K562 (cell line): ENCODE data around the gene PMEPA1. TPM values are rescaled to one million over a fixed set of nuclear protein-coding genes. Genes with fewer than 3 reads are reported as not detected.

ENCODE experiments used
- ATF1 ChIP-seq, 2 experiments: fragments of 450-650 bp in 1 of 2; IDR thresholded peaks; 2 replicates each; pipeline ENCODE4 v1.6.1; 2016; ENCODE audit warnings: missing compliant biosample characterization in 1 of 2, missing genetic modification characterization in 1 of 2
- ATF2 ChIP-seq: sonication (generic); formaldehyde crosslinking; IDR thresholded peaks from 2 replicates; pipeline ENCODE4 v1.8.1; 2022; ENCODE audit warnings: missing genetic modification reagents
- CEBPG ChIP-seq, 3 experiments: fragments of 200-800 bp in 1 of 3; sonication (Bioruptor generic) in 1 of 3; sonication (generic) in 1 of 3; formaldehyde crosslinking in 1 of 3; IDR thresholded peaks in 2 of 3; conservative IDR thresholded peaks in 1 of 3; 2 replicates each; pipeline versions ENCODE4 v1.6.1 to v1.8.0; 2016 to 2022; ENCODE audit warnings: missing compliant biosample characterization in 2 of 3, missing genetic modification characterization in 2 of 3, mild to moderate bottlenecking in 1 of 3, missing genetic modification reagents in 1 of 3
- CREB1 ChIP-seq, 2 experiments: sonication (generic) in 1 of 2; formaldehyde crosslinking in 1 of 2; IDR thresholded peaks; 2 replicates each; pipeline versions ENCODE4 v1.6.1 to v1.8.0; 2012 to 2022; ENCODE audit warnings: inconsistent platforms in 1 of 2, mild to moderate bottlenecking in 1 of 2, missing genetic modification reagents in 1 of 2, moderate library complexity in 1 of 2
- CXXC5 ChIP-seq: fragments of 250-450 bp; sonication (Bioruptor Pico); IDR thresholded peaks from 2 replicates; pipeline ENCODE4 v1.8.0; 2022; ENCODE audit warnings: inconsistent platforms, mild to moderate bottlenecking, moderate library complexity
- KLF6 ChIP-seq: fragments of 250-450 bp; sonication (Bioruptor Pico); IDR thresholded peaks from 2 replicates; pipeline ENCODE4 v1.4.0; 2020; ENCODE audit warnings: mild to moderate bottlenecking, moderate library complexity, borderline replicate concordance
- MECOM ChIP-seq: fragments of 250-450 bp; sonication (Bioruptor Pico); IDR thresholded peaks from 2 replicates; pipeline ENCODE4 v1.8.0; 2022; ENCODE audit warnings: inconsistent platforms
- NR0B1 ChIP-seq: fragments of 450-650 bp; IDR thresholded peaks from one replicate; pipeline ENCODE4 v1.6.1; 2018; ENCODE audit warnings: mild to moderate bottlenecking, moderate library complexity; ENCODE audit not compliant: partially characterized antibody
- POLR2A ChIP-seq: fragments of 450-650 bp; conservative IDR thresholded peaks from 2 replicates; pipeline ENCODE4 v1.6.1; 2016
- SP1 ChIP-seq: sonication (generic); formaldehyde crosslinking; IDR thresholded peaks from 2 replicates; pipeline ENCODE4 v1.8.1; 2022; ENCODE audit warnings: mild to moderate bottlenecking, missing genetic modification reagents
- SP2 ChIP-seq: IDR thresholded peaks from 2 replicates; pipeline ENCODE4 v1.6.1; 2011; ENCODE audit warnings: mild to moderate bottlenecking, low read depth, low read length, moderate library complexity; ENCODE audit not compliant: poor library complexity, severe bottlenecking; ENCODE audit errors: extremely low read depth
- TSC22D4 ChIP-seq: fragments of 450-650 bp; IDR thresholded peaks from 2 replicates; pipeline ENCODE4 v1.6.1; 2016; ENCODE audit warnings: missing genetic modification characterization, missing biosample characterization, control low read depth
- TSHZ1 ChIP-seq: fragments of 250-450 bp; sonication (Bioruptor Pico); IDR thresholded peaks from 2 replicates; pipeline ENCODE4 v1.4.0; 2020; ENCODE audit warnings: mild to moderate bottlenecking, moderate library complexity
- VEZF1 ChIP-seq: fragments of 200-800 bp; sonication (Bioruptor generic); IDR thresholded peaks from 2 replicates; pipeline ENCODE4 v1.6.1; 2017; ENCODE audit warnings: missing genetic modification characterization, missing compliant biosample characterization
- ZNF316 ChIP-seq: fragments of 450-650 bp; IDR thresholded peaks from 2 replicates; pipeline ENCODE4 v1.6.1; 2016
- ZNF354B ChIP-seq: fragments of 250-450 bp; sonication (Bioruptor Pico); IDR thresholded peaks from 2 replicates; pipeline ENCODE4 v1.4.0; 2020
- polyA plus RNA-seq, 8 experiments: library from polyadenylated mRNA; depleted of rRNA in 4 of 8; stranded (reverse) in 5 of 8; unstranded in 3 of 8; fragments of >200 nt; fragmentation: Nextera tagmentation in 2 of 8; fragmentation: Illumina TruSeq in 1 of 8; extraction: Ambion mirVana in 2 of 8; extraction: Trizol in 1 of 8; gene quantifications; 2 replicates each; pipeline versions ENCODE4 v1.2.1 to v1.2.3, GENCODE V29; 2011 to 2014; ENCODE audit warnings: inconsistent platforms in 1 of 8, missing spikeins in 1 of 8
- total RNA-seq, 7 experiments: library from RNA; depleted of rRNA in 6 of 7; stranded (reverse); fragments of >200 nt in 6 of 7; fragmentation: Illumina TruSeq in 2 of 7; extraction: Trizol in 2 of 7; gene quantifications; 2 replicates each; pipeline versions ENCODE4 v1.2.1 to v1.2.3, GENCODE V29; 2011 to 2021; ENCODE audit warnings: low replicate concordance in 1 of 7

Gene PMEPA1
- total and polyA plus RNA-seq, 9 of the 15 experiments (the other 6 are each of a cell fraction or from before 2014, with no cell fraction given): 0.16 TPM; not detected in 8

- TF ChIP-seq SP1 (CRISPR knock-in tag) (peak; percentile 48; the same call in 1 of the 2 replicates), CEBPG (CRISPR knock-in tag; IDR thresholded peaks at IDR 0.05) (no peak), CEBPG (tag; conservative IDR thresholded peaks at IDR 0.05 in 1 of 2, IDR thresholded peaks at IDR 0.05 in 1 of 2) (no peak), POLR2A (no peak), MECOM (no peak), ZNF354B (CRISPR knock-in tag) (no peak), ATF2 (CRISPR knock-in tag) (peak; percentile 66; the same call in 1 of the 2 replicates), TSC22D4 (no peak), CREB1 (IDR thresholded peaks at IDR 0.05) (peak; percentile 50; the same call in 1 of the 2 replicates), CREB1 (CRISPR knock-in tag; IDR thresholded peaks at IDR 0.05) (peak; percentile 80), TSHZ1 (CRISPR knock-in tag) (no peak), SP2 (no peak), NR0B1 (no peak), VEZF1 (peak; percentile 95), CXXC5 (peak; percentile 48), ZNF316 (no peak), ATF1 (CRISPR knock-in tag; IDR thresholded peaks at IDR 0.05) (no peak), ATF1 (tag; IDR thresholded peaks at IDR 0.05) (peak; percentile 81), KLF6 (CRISPR knock-in tag) (no peak)
Measured at GRCh38 chr20:57709823-57710799, at the start of gene PMEPA1 (continued).
